H1 (cell line): ENCODE measurements around the gene SECTM1. TPM values are rescaled to one million over a fixed set of nuclear protein-coding genes. Genes with fewer than 3 reads are reported as not detected.

Experiments used
- EP300 ChIP-seq, 2 experiments: IDR thresholded peaks; 1 replicate in 1 of 2; 2 replicates in 1 of 2; pipeline ENCODE4 v1.6.1; 2011 to 2012; ENCODE audit warnings: low read depth in 2 of 2, low read length in 2 of 2, mild to moderate bottlenecking in 2 of 2, borderline replicate concordance in 1 of 2, inconsistent platforms in 1 of 2, moderate library complexity in 1 of 2
- polyA plus RNA-seq, 7 experiments: library from polyadenylated mRNA; depleted of rRNA in 3 of 7; stranded (reverse) in 5 of 7; unstranded in 2 of 7; fragments of >200 nt in 5 of 7; fragments of 200-250 nt in 2 of 7; gene quantifications; 1 replicate in 5 of 7; 2 replicates in 1 of 7; 4 replicates in 1 of 7; pipeline versions ENCODE4 v1.2.1 to v1.2.3, GENCODE V29; 2011 to 2013; ENCODE audit warnings: missing spikeins in 2 of 7, mixed read lengths in 2 of 7
- total RNA-seq: library from RNA; stranded (reverse); fragmentation: NEBNext Ultra II Directional; extraction: Animal tissue kit (Norgen Biotek cat#: 25700); gene quantifications from 2 replicates; pipeline ENCODE4 v1.2.1, GENCODE V29; 2021

SECTM1 gene
- total and polyA plus RNA-seq, 2 of the 8 experiments (the other 6 are each of a cell fraction or from before 2014, with no cell fraction given): 0.20 to 0.65 TPM

GRCh38 chr17:82356845-82357355 lies 23.3 kb upstream of the SECTM1 start (continued):
- TF ChIP-seq EP300 (IDR thresholded peaks at IDR 0.05; ENCODE audit: borderline replicate concordance in 1 of 2, low read depth in 2 of 2, low read length in 2 of 2): no peak
